ENCODE results near the gene COMMD7. TPM values are rescaled to one million over a fixed set of nuclear protein-coding genes. Genes with fewer than 3 reads are reported as not detected.
A peak's percentile ranks its signal among the peaks of the same experiment; 100 is the strongest.

Gene COMMD7
- total RNA-seq = 10 to 100 TPM; 31.5 to 66.3 (median 40.3) TPM
- polyA plus RNA-seq = 100 to 1,000 TPM; 141 TPM
- 18.4 reads per million, percentile 48 among the genes with 10 or more reads in this experiment for total RNA-seq

- Histone ChIP-seq H3K27ac (ENCODE audit: low read depth, low read length) (peak within 1 kb of the TSS; percentile 86), H3K9me3 (ENCODE audit: control insufficient read depth in 2 of 3, low read length in 3 of 3) (no peaks in the 10 kb centered on the region), H3K27me3 (ENCODE audit: control insufficient read depth in 2 of 2, insufficient read depth in 2 of 2, low read length in 2 of 2) (no peaks in the 10 kb centered on the region), H3K4me1 (ENCODE audit: control insufficient read depth in 2 of 2, insufficient read depth in 2 of 2, low read length in 2 of 2) (peaks cover 18% of the 10 kb centered on the region in 2 donors), H3K4me3 (ENCODE audit: low read length) (peak within 1 kb of the TSS; percentile 96), H3K36me3 (ENCODE audit: control insufficient read depth in 2 of 3, insufficient read depth in 3 of 3, low read length in 3 of 3) (no peaks in the 10 kb centered on the region)
- peaks cover 6 to 52% (median 35%) of the 10 kb centered on the region in 7 donors for H3K4me1 Mint-ChIP-seq
- H3K27ac Mint-ChIP-seq = peak within 1 kb of the TSS; percentile 93 to 98 (median 97)
- peak within 1 kb of the TSS; percentile 93 to 100 (median 96) for H3K4me3 Mint-ChIP-seq
- H3K36me3 Mint-ChIP-seq = peaks cover 0 to 7% (median 0%) of the 10 kb centered on the region in 5 donors
- H3K27me3 Mint-ChIP-seq = no peaks in the 10 kb centered on the region
- POLR2A ChIA-PET = interaction anchor here (0.9 to 2.1 kb wide), 8 partner anchors 12 to 77 kb away, joined by 3 to 16 read pairs (median 4); partner anchors contain the start of genes DNMT3B and MAPRE1
- no peaks in the 10 kb centered on the region for H3K9me3 Mint-ChIP-seq
- peak; percentile 48 to 72 (median 63) for DNase-seq
- CTCF ChIA-PET = interaction anchor here (0.8 kb wide), 1 partner anchor 35 kb away, joined by 4 read pairs; no protein-coding TSS in a partner anchor
- peak; percentile 83 for ATAC-seq
- intact Hi-C loops (cut with micrococcal nuclease) = loop anchor here (1.0 to 5.0 kb wide), 5 partner anchors 19 to 206 kb away; partner anchors contain the start of gene DNMT3B (in 2 of the 2)
These were observed at the start of gene COMMD7 for GRCh38 chr20:32743237-32744112. COMMD7 (minus strand) TSS chr20:32743467; CDS start chr20:32743391, 76 bp downstream.

- Histone ChIP-seq H3K4me1 (ENCODE audit: control insufficient read depth in 2 of 2, insufficient read depth in 2 of 2, low read length in 2 of 2) (peaks cover 3 to 51% of the 10 kb centered on the region in 2 donors), H3K4me3 (ENCODE audit: low read length) (peak overlapping the region; percentile 30)
- intact Hi-C loops (cut with micrococcal nuclease) = loop anchor here (2.0 to 5.0 kb wide), 3 partner anchors 38 to 419 kb away; no protein-coding TSS in a partner anchor
These were observed 49.6 kb upstream of the COMMD7 start for GRCh38 chr20:32792731-32793458.

GRCh38 chr20:32792316-32792715 is 49.0 kb upstream of the COMMD7 start:
- no peaks in the 10 kb centered on the region for H3K27me3 ChIP-seq (ENCODE audit: control insufficient read depth in 2 of 2, insufficient read depth in 2 of 2, low read length in 2 of 2)
- intact Hi-C loops (cut with micrococcal nuclease) = loop anchor here (2.0 to 5.0 kb wide), 3 partner anchors 38 to 420 kb away; no protein-coding TSS in a partner anchor
- peaks cover 3 to 50% of the 10 kb centered on the region in 2 donors for H3K4me1 ChIP-seq (ENCODE audit: control insufficient read depth in 2 of 2, insufficient read depth in 2 of 2, low read length in 2 of 2)
- peak overlapping the region in 5 of 10 donors; percentile 12 to 79 (median 53) for H3K4me3 Mint-ChIP-seq
- ATAC-seq (peak; percentile 84), DNase-seq (peak in 4 of 9 donors; percentile 24 to 72 (median 32))
- peak overlapping the region; percentile 56 to 95 (median 90) for H3K27ac Mint-ChIP-seq
- H3K4me3 ChIP-seq (ENCODE audit: low read length) = no peak overlapping the region
- peak overlapping the region; percentile 64 for H3K27ac ChIP-seq (ENCODE audit: low read depth, low read length)
- H3K9me3 Mint-ChIP-seq = no peaks in the 10 kb centered on the region
- POLR2A ChIA-PET = interaction anchor here (0.6 to 1.2 kb wide), 2 partner anchors 28 to 32 kb away, joined by 3 to 11 read pairs; partner anchors contain the start of gene MAPRE1
- H3K36me3 ChIP-seq (ENCODE audit: control insufficient read depth in 2 of 3, insufficient read depth in 3 of 3, low read length in 3 of 3) = no peaks in the 10 kb centered on the region
- H3K27me3 Mint-ChIP-seq = no peaks in the 10 kb centered on the region
- H3K36me3 Mint-ChIP-seq = peaks cover 0 to 7% (median 0%) of the 10 kb centered on the region in 5 donors
- peaks cover 20 to 69% (median 60%) of the 10 kb centered on the region in 7 donors for H3K4me1 Mint-ChIP-seq
- no peaks in the 10 kb centered on the region for H3K9me3 ChIP-seq (ENCODE audit: control insufficient read depth in 2 of 3, low read length in 3 of 3)
- CTCF ChIA-PET = interaction anchor here (0.5 to 1.6 kb wide), 7 partner anchors 9 to 509 kb away, joined by 3 to 9 read pairs (median 4); partner anchors contain the start of gene MAPRE1

More at GRCh38 chr20:32792731-32793458, 49.6 kb upstream of the COMMD7 start:
- ChIA-PET CTCF (interaction anchor here (0.5 to 1.6 kb wide), 7 partner anchors 10 to 508 kb away, joined by 3 to 9 read pairs (median 4); partner anchors contain the start of gene MAPRE1), POLR2A (interaction anchor here (0.6 to 1.4 kb wide), 3 partner anchors 28 to 32 kb away, joined by 3 to 11 read pairs (median 5); partner anchors contain the start of gene MAPRE1)
- no peak for ATAC-seq
- no peaks in the 10 kb centered on the region for H3K9me3 Mint-ChIP-seq
- H3K9me3 ChIP-seq (ENCODE audit: control insufficient read depth in 2 of 3, low read length in 3 of 3) = no peaks in the 10 kb centered on the region
- H3K27ac ChIP-seq (ENCODE audit: low read depth, low read length) = peak overlapping the region; percentile 64
- H3K36me3 Mint-ChIP-seq = peaks cover 0 to 3% (median 0%) of the 10 kb centered on the region in 5 donors
- peak overlapping the region in 9 of 10 donors; percentile 52 to 80 (median 74) for H3K4me3 Mint-ChIP-seq
- H3K27me3 ChIP-seq (ENCODE audit: control insufficient read depth in 2 of 2, insufficient read depth in 2 of 2, low read length in 2 of 2) = no peaks in the 10 kb centered on the region
- H3K4me1 Mint-ChIP-seq = peaks cover 20 to 71% (median 62%) of the 10 kb centered on the region in 7 donors
- no peak for DNase-seq
- H3K27ac Mint-ChIP-seq = peak overlapping the region in 8 of 9 donors; percentile 75 to 95 (median 90)
- H3K27me3 Mint-ChIP-seq = no peaks in the 10 kb centered on the region
- no peaks in the 10 kb centered on the region for H3K36me3 ChIP-seq (ENCODE audit: control insufficient read depth in 2 of 3, insufficient read depth in 3 of 3, low read length in 3 of 3)

GRCh38 chr20:32790751-32791057 is 47.4 kb upstream of the COMMD7 start:
- H3K27ac ChIP-seq (ENCODE audit: low read depth, low read length) = no peak overlapping the region
- Mint-ChIP-seq H3K4me1 (peaks cover 19 to 53% (median 44%) of the 10 kb centered on the region in 7 donors), H3K36me3 (peaks cover 0 to 13% (median 0%) of the 10 kb centered on the region in 5 donors), H3K9me3 (no peaks in the 10 kb centered on the region), H3K4me3 (no peak overlapping the region), H3K27me3 (no peaks in the 10 kb centered on the region), H3K27ac (peak overlapping the region in 5 of 9 donors; percentile 32 to 92 (median 83))
- H3K36me3 ChIP-seq (ENCODE audit: control insufficient read depth in 2 of 3, insufficient read depth in 3 of 3, low read length in 3 of 3) = no peaks in the 10 kb centered on the region
- H3K27me3 ChIP-seq (ENCODE audit: control insufficient read depth in 2 of 2, insufficient read depth in 2 of 2, low read length in 2 of 2) = no peaks in the 10 kb centered on the region
- ChIA-PET CTCF (interaction anchor here (0.6 to 1.6 kb wide), 13 partner anchors 14 to 501 kb away, joined by 3 to 8 read pairs (median 3); no protein-coding TSS in a partner anchor), POLR2A (interaction anchor here (1.2 kb wide), 1 partner anchor 29 kb away, joined by 4 read pairs; the partner anchor contains the start of gene MAPRE1)
- no peak for DNase-seq
- peaks cover 3 to 40% of the 10 kb centered on the region in 2 donors for H3K4me1 ChIP-seq (ENCODE audit: control insufficient read depth in 2 of 2, insufficient read depth in 2 of 2, low read length in 2 of 2)
- no peak overlapping the region for H3K4me3 ChIP-seq (ENCODE audit: low read length)
- ATAC-seq = no peak
- no peaks in the 10 kb centered on the region for H3K9me3 ChIP-seq (ENCODE audit: control insufficient read depth in 2 of 3, low read length in 3 of 3)
- intact Hi-C loops (cut with micrococcal nuclease) = loop anchor here (1.0 to 5.0 kb wide), 14 partner anchors 29 to 509 kb away; partner anchors contain the start of gene MAPRE1 (in 1 of the 2)

GRCh38 chr20:32789896-32790750 is 46.9 kb upstream of the COMMD7 start:
- Mint-ChIP-seq H3K27me3 (no peaks in the 10 kb centered on the region), H3K36me3 (peaks cover 0 to 13% (median 0%) of the 10 kb centered on the region in 5 donors), H3K9me3 (no peaks in the 10 kb centered on the region), H3K4me3 (no peak overlapping the region), H3K4me1 (peaks cover 14 to 47% (median 38%) of the 10 kb centered on the region in 7 donors), H3K27ac (peak overlapping the region in 6 of 9 donors; percentile 6 to 86 (median 16))
- ChIA-PET POLR2A (interaction anchor here (0.6 to 1.2 kb wide), 3 partner anchors 27 to 838 kb away, joined by 3 to 7 read pairs (median 4); partner anchors contain the start of gene MAPRE1), CTCF (interaction anchor here (0.5 to 1.9 kb wide), 24 partner anchors 11 to 1161 kb away, joined by 3 to 10 read pairs (median 3); no protein-coding TSS in a partner anchor)
- Histone ChIP-seq H3K4me3 (ENCODE audit: low read length) (no peak overlapping the region), H3K27me3 (ENCODE audit: control insufficient read depth in 2 of 2, insufficient read depth in 2 of 2, low read length in 2 of 2) (no peaks in the 10 kb centered on the region), H3K9me3 (ENCODE audit: control insufficient read depth in 2 of 3, low read length in 3 of 3) (no peaks in the 10 kb centered on the region), H3K36me3 (ENCODE audit: control insufficient read depth in 2 of 3, insufficient read depth in 3 of 3, low read length in 3 of 3) (no peaks in the 10 kb centered on the region), H3K4me1 (ENCODE audit: control insufficient read depth in 2 of 2, insufficient read depth in 2 of 2, low read length in 2 of 2) (peaks cover 3 to 36% of the 10 kb centered on the region in 2 donors), H3K27ac (ENCODE audit: low read depth, low read length) (no peak overlapping the region)
- intact Hi-C loops (cut with micrococcal nuclease) = loop anchor here (1.0 to 5.0 kb wide), 14 partner anchors 29 to 509 kb away; partner anchors contain the start of gene MAPRE1 (in 1 of the 2)
- ATAC-seq = peak; percentile 84
- peak; percentile 50 to 77 (median 68) for DNase-seq

All from naive thymus-derived CD4-positive, alpha-beta T cell (primary cell).